OCI-M1 (cell line): ENCODE data around the gene CYP27A1.
"Not testable (repeated sequence)": the region's sequence is repeated elsewhere in the genome, so short reads cannot be mapped to it uniquely, and the experiment has no call there.

ENCODE experiments used
- DNase-seq: peaks from one replicate; lab custom pipeline; 2025; lab: John Stamatoyannopoulos, UW

The CYP27A1 gene

DNA sequence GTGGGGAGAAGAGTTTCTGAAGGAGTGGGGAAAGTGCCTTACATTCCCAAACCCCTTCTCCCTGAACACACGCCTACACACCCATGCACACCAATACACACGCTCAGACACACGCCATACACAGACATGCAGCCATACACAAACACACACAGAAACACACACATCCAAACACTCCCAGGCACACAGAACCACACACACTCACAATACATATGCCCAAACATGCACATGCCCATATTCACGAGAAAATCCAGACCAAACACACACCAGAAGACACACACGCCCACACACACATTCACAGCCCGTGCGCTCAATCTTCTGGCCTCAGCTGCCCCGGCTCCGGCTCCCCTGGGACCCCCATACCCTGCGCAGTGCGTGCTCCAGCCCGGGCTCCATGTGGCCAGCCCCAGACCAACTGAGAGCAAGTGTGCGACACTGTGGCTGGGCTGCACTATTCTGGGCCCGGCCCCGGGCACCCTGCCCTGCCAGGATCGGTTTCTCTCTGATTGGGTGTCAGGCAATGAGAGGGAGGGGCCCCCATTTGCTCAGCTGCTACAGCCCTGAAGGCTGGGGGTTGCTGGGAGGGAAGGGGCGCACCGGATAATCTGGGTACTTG, 49.5 kb downstream of the CYP27A1 start, which contains the start of gene PRKAG3:
TSS of gene PRKAG3 (minus strand) at position 426 of the 613 bp plus-strand sequence.
- DNase-seq: no peak

DNA sequence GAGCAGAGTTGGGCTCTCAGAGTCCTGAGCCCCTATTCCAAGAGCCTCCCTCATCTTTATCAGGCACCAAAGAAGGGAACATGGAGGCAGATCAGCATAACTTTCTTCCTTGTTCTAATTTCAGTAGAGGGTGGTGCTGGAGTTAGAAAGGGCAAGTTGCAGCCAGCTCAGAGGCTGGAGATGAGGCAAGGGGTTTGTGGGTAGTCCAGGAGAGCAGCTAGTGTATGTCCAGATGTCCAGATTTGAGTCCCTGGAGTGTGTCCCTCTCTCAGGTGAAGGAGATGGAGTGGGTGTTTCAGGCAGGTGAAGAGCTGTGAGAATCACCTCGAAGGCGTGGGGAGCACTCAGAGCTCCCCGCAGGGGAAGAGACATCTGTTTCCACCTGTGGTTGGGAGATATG, 50.1 kb downstream of the CYP27A1 start:
- DNase-seq: no peak

DNA sequence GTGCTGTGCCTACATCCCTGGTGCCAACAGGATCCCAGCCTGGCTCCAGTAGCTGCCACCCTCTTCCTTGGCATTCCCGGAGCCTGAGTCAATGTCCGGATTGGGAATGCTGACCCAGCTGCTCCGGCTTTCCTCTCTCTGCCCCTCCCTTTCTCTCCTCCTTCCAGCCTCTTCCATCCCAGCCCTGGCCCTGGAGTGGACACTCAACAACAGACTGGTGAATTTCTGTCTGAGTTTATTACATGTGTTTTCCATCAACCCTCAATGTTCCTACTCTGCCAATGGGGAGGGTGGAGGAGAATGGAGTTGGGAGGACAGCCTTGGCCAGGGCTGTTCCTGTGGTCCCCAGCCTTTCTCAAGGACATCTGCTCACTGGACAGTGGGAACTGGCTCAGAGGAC, 50.6 kb downstream of the CYP27A1 start:
- DNase-seq: no peak

- no peak for DNase-seq
Observed at GRCh38 chr2:218833023-218833609, 51.2 kb downstream of the CYP27A1 start.

- DNase-seq: no peak
Observed at GRCh38 chr2:218834685-218835084, 52.7 kb downstream of the CYP27A1 start.

DNA sequence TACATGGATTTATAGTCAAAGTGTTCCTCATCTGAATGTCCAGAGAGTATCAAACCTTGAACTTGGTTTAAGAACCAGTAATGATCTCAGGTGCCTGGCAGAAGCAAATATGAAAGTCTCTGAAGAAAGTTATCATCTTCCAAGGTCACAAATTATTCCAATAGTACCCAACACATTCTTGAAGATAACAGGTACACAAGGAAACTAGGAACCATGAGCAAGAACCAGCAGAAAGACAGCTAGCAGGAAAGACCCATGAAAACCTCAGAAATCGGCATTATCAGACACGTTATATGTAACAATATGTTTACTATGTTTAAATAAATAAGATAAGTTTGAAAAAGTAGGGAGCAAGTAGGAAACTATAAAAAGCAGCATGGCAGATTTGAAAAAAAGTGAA, 55.5 kb downstream of the CYP27A1 start:
- DNase-seq: no peak

DNA sequence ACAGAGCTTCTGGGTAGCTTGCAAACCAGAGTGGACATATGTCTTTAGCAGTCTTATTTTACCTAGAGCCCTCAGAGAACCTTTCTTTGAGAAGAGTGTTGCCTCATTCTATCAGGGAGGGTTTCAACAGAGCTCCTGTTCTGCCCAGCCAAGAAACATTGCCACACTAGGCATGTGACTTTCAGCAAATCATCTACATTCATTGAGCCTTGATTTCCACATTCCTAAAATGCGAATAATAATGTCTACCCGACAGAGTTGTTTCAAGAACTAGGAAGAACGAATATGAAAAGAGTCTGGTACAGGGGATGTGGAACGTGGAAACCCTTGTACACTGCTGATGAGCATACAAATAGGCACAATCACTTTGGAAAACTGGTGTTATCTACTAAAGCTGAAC, 57.5 kb downstream of the CYP27A1 start:
- no peak for DNase-seq

GRCh38 chr2:218839888-218840287, 57.9 kb downstream of the CYP27A1 start:
- DNase-seq: no peak

GRCh38 chr2:218844334-218844733, 62.4 kb downstream of the CYP27A1 start:
- DNase-seq: not testable (repeated sequence)

- DNase-seq: not testable (repeated sequence)
Observed at GRCh38 chr2:218846963-218847362, 65.0 kb downstream of the CYP27A1 start.

DNA sequence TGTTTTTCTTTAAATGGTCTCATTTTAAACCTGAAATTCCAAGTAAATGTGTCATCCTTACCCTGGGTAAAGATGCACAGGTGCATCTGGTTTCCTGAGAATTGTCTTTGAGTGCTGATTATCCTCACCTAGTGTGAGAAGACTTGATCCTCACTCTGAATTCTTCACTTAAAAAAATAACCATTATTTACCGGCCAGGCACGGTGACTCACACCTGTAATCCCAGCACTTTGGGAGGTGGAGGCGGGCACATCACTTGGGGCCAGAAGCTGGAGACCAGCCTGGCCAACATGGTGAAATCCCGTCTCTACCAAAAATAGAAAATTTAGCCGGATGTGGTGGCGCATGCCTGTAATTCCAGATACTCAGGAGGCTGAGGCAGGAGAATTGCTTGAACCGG, 67.8 kb downstream of the CYP27A1 start:
- no peak for DNase-seq

- no peak for DNase-seq
Observed at GRCh38 chr2:218850796-218851195, 68.8 kb downstream of the CYP27A1 start.

DNA sequence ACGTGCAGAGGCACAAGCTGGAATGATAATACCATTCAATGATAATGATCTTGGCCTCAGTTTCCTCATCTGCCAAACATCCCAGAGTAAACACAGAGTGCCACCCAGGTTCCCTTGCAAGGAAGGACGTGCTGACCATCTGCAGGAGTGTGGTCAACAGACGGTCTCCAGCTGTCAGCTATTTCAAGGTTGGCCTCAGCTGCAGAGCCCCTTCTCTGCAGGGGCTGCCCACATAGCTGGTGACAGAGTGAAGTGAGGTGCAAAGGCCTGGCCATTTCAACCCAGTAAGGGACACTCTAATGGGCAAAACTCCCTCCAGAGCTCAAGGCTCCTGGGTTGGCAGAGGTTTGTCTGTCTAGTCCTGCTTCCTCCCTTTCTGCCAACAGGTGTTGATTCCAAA, 69.3 kb downstream of the CYP27A1 start:
- DNase-seq: no peak

- DNase-seq: peak; percentile 75
Observed at GRCh38 chr2:218852911-218853667, 71.1 kb downstream of the CYP27A1 start.

DNA sequence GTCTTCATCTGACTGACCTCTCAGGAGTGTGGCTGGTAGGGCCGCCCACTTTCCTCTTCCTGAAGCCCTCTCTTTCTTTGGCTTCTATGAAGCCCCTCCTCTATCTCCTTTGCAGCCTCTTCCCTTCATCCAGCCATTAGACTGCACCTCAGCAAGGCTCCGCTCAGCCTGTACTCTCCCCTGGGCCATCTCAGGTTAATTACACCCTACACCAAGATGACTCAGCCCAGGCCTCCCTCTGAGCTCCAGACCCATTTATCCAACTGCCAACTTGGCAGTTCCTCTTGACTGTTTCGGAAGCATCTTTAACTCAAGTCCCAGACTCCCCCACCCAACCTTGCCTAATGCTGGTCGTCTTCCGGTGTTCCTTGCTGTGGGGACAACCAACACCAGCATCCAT, 71.8 kb downstream of the CYP27A1 start:
- no peak for DNase-seq

DNA sequence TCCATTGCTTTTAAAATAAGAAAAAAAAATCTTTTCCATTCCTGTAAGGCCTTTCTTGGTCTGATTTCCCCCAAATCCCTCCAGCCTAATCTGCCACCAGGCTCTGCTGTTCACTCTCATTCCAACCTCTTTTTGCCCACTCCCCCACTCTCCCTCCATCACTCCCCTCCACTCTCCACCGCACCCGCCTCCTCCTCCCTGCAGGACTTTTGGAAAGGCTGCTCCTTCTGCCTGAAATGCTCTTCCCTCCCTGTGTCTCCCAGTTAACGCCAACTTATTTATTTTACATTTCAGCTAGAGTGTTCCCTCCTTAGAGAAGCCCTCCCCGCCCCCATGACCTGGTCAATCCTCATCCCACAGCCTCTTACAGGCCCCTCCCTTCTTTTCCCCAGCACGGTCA, 72.9 kb downstream of the CYP27A1 start:
- no peak for DNase-seq

DNA sequence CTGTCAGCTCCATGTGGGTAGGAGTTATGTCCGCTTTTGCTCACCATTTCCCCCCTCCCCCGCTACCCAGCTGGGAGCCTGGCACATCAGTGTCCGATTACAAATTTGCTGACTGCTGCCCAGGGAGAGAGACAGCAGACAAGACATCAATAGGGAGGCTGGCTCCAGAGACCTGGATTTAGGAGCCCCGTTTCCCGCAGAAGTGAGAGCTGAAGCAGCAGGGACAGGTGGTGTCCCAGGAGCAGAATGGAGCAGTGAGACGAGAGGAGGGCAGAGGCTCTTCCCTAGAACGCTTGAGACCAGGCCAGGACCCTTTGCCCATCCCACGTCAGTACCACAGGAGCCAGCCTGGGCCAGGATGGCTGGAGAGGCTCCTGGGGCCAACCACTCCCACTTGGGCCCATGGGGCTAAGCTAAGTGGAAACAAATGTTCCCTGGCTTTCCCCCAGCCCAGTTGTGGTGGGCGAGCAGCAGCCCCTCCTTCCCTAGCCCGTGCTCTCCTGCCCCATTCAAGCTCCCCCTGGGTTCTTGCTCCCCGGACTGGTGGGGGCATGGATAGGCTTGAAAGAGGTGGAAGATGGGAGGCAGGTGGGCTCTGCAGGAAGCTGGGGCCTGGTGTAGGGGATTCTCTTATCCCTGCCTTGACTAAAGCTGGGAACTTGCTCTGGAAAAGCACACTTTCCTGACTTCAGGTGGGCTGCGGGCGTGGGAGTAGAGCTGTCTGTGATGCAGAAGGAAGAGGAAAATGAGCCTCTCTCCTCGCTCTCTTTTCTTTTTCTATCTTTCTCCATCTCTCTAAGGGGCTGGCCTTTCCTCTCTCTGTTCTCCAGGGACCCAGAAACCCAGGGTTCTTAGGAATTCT, 73.6 kb downstream of the CYP27A1 start:
- no peak for DNase-seq

DNA sequence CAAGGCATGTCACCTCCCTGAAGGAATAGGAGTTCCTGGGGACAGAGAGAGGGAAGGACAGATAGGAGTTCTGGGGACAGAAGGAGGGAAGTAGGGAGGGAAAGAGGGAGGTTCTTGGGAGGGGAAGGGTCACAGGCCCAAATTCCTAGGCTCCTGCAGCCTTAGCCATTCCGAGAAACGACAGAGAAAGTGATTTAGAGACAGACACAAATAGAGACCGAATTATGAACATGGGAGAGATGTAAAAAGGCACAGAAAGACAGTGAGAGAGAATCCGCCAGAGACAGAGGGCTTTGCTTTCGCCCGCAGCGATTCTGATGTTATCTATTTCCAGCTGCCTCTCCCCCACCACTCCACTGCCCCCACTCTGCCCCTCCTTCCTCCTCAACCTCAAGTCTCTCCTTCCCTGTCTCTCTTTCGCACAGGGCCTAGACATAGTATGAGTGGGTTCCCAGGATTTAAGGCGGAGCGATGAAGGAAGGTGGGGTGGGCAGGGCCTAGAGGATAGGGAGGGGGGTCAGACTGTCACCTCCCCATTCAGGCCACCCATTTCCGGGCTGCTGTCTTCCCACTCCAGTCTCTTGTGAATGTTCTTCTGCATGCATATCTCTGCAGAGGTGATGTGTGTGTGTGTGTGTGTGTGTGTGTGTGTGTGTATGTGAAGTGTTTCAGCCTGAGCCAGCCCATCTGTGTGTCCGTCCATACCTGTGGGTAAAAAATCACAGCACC, 74.4 kb downstream of the CYP27A1 start:
- peak; percentile 51 for DNase-seq

DNA sequence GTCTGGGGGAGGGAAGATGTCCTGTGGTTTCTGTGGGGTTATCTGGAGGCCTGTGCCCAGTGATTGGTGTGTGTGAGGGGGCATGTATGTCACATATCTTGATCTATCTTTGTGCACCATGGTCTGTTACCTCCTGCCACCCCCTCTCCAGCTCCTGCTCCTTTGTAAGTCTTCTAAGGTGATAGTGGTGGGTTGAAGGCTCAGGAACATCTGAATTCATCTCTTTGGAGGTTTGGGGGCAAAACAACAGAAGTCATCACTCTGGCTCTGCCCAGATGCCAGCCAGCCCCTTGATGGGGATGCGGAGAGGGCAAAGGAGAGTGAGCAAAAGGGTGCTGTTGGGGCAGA, 74.9 kb downstream of the CYP27A1 start:
- no peak for DNase-seq

- DNase-seq: no peak
Observed at GRCh38 chr2:218857371-218858137, 75.6 kb downstream of the CYP27A1 start.

GRCh38 chr2:218858138-218858445, 76.1 kb downstream of the CYP27A1 start:
- DNase-seq: no peak
